ENCODE results near the gene NUMBL. TPM values are rescaled to one million over a fixed set of nuclear protein-coding genes. Genes with fewer than 3 reads are reported as not detected.

Gene NUMBL
- total and polyA plus RNA-seq, 9 of the 15 experiments (the other 6 are each of a cell fraction or from before 2014, with no cell fraction given), result 0.39 to 38.6 (median 6.6) TPM

DNA sequence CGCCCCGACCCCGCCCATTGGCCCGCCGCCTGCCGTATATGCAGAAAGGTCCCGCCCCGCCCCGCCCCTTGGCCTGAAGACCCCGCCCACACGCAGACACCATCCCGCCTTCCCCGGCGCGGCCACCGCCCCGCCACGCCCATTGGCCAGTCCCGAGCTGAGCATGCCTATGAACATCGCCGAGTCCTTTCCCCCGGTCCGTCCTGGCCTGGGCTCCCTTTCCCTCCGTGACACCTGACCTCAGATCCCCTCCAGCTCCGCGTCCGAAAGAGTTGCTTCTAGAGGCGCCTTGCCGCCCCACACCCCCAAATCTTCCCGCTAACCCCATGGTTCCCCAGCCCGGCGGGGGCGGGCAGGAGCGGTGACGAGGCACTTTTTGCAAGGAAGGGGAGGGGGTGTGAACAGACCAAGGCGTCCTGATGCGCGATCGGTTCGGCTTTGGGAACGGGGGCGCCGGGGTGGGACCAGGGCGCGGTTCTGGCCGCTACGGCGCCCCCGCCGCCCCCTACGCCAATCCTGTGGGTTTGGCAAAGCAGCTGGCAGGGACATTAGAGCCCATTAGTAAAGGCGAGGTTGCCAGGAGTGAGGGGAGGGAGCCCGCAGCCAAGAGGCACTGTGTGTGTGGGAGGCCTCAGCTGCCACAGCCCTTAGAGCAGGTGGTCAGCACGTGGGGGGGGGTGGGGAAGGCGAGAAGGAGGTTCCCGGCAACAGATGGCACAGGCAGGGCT lies 406 bp upstream of the NUMBL start (continued):
- TF ChIP-seq, protein P1, sequence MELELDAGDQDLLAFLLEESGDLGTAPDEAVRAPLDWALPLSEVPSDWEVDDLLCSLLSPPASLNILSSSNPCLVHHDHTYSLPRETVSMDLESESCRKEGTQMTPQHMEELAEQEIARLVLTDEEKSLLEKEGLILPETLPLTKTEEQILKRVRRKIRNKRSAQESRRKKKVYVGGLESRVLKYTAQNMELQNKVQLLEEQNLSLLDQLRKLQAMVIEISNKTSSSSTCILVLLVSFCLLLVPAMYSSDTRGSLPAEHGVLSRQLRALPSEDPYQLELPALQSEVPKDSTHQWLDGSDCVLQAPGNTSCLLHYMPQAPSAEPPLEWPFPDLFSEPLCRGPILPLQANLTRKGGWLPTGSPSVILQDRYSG (tag; conservative IDR thresholded peaks at IDR 0.05; ENCODE audit: low read depth), result no peak; the same call in 1 of the 2 replicates
- TF ChIP-seq SOX6 (IDR thresholded peaks at IDR 0.05) (peak; percentile 22; the same call in 1 of the 2 replicates), KAT2B (IDR thresholded peaks at IDR 0.05; ENCODE audit: low read depth, low read length) (no peak), NFYB (IDR thresholded peaks at IDR 0.05; ENCODE audit: extremely low read depth, insufficient read length) (peak; percentile 49), ZNF140 (CRISPR knock-in tag; IDR thresholded peaks at IDR 0.05) (no peak), ZC3H4 (CRISPR knock-in tag; IDR thresholded peaks at IDR 0.05; ENCODE audit: borderline replicate concordance) (0 out of 2 replicates have a peak, but pooled peaks have one; percentile 17), ETV1 (tag; conservative IDR thresholded peaks at IDR 0.05; ENCODE audit: low read depth) (no peak), POU5F1 (IDR thresholded peaks at IDR 0.05; ENCODE audit: borderline replicate concordance, low read depth, low read length, partially characterized antibody) (no peak), FOXJ3 (CRISPR knock-in tag; IDR thresholded peaks at IDR 0.05) (no peak), BRF1 (IDR thresholded peaks at IDR 0.05; ENCODE audit: borderline replicate concordance, extremely low read depth, insufficient read length) (no peak), STAT5A (IDR thresholded peaks at IDR 0.05; ENCODE audit: borderline replicate concordance, low read length) (no peak), ZNF778 (CRISPR knock-in tag; IDR thresholded peaks at IDR 0.05) (no peak), MYC (IDR thresholded peaks at IDR 0.05; ENCODE audit: low read depth, low read length) (peak; percentile 91), MYC (CRISPR knock-in tag; IDR thresholded peaks at IDR 0.05; ENCODE audit: borderline replicate concordance, low read depth) (peak; percentile 84), PRMT5 (CRISPR knock-in tag; IDR thresholded peaks at IDR 0.05) (no peak), FOXA1 (IDR thresholded peaks at IDR 0.05; ENCODE audit: borderline replicate concordance) (no peak), PURB (CRISPR knock-in tag; IDR thresholded peaks at IDR 0.05; ENCODE audit: low read depth) (no peak), SMARCE1 (IDR thresholded peaks at IDR 0.05) (peak; percentile 76; the same call in 1 of the 2 replicates), NR2C1 (IDR thresholded peaks at IDR 0.05) (peak; percentile 54), NR2C1 (tag; IDR thresholded peaks at IDR 0.05) (peak; percentile 24; the same call in 1 of the 2 replicates), DDX20 (tag; IDR thresholded peaks at IDR 0.05; ENCODE audit: low read depth) (no peak), KLF6 (CRISPR knock-in tag; IDR thresholded peaks at IDR 0.05; ENCODE audit: borderline replicate concordance) (0 out of 2 replicates have a peak, but pooled peaks have one; percentile 16), CREBBP (IDR thresholded peaks at IDR 0.05; ENCODE audit: low read depth, low read length) (no peak), CBFB (CRISPR knock-in tag; IDR thresholded peaks at IDR 0.05) (no peak), NCOA1 (IDR thresholded peaks at IDR 0.05; ENCODE audit: low read depth) (peak; percentile 22; the same call in 1 of the 2 replicates), CEBPG (CRISPR knock-in tag; IDR thresholded peaks at IDR 0.05) (no peak), CEBPG (tag; conservative IDR thresholded peaks at IDR 0.05 in 1 of 2, IDR thresholded peaks at IDR 0.05 in 1 of 2) (no peak), SPI1 (IDR thresholded peaks at IDR 0.05; ENCODE audit: borderline replicate concordance, low read depth, low read length) (no peak), CBX1 (IDR thresholded peaks at IDR 0.05; ENCODE audit: low read depth) (no peak), PCBP2 (IDR thresholded peaks at IDR 0.05; ENCODE audit: low read depth, low read length, poor library complexity, severe bottlenecking) (no peak), ZNF75A (CRISPR knock-in tag; IDR thresholded peaks at IDR 0.05) (no peak)

Data from K562 (cell line).